ENCODE measurements around the gene AKAP6. TPM values are rescaled to one million over a fixed set of nuclear protein-coding genes. Genes with fewer than 3 reads are reported as not detected.

AKAP6 gene
- total RNA-seq, 6 experiments from 2014 or later = 1.7 to 9.6 (median 4.3) TPM

GRCh38 chr14:32609388-32609787 lies 280.3 kb downstream of the AKAP6 start:
- Histone ChIP-seq H3K9me3 (no peaks in the 10 kb centered on the region), H3K27me3 (no peaks in the 10 kb centered on the region), H3K4me1 (no peaks in the 10 kb centered on the region), H3K36me3 (no peaks in the 10 kb centered on the region), H3K4me3 (no peak overlapping the region), H3K27ac (no peak overlapping the region)
- no peak for ATAC-seq
- DNase-seq = no peak
- intact Hi-C loops (cut with DNase I) = no loop called here
- WGBS (ENCODE audit: insufficient coverage, low coverage, low lambda C conversion rate, missing lambda C conversion rate) = 97% methylated on average over 3 of the region's 3 CpGs
- TF ChIP-seq POLR2A (IDR thresholded peaks at IDR 0.05) (no peak), CTCF (IDR thresholded peaks at IDR 0.05) (no peak)

GRCh38 chr14:32611752-32612151 lies 282.7 kb downstream of the AKAP6 start:
- Histone ChIP-seq H3K4me3 (no peak overlapping the region), H3K27me3 (no peaks in the 10 kb centered on the region), H3K27ac (no peak overlapping the region), H3K4me1 (no peaks in the 10 kb centered on the region), H3K9me3 (no peaks in the 10 kb centered on the region), H3K36me3 (no peaks in the 10 kb centered on the region)
- peak in 1 of 4 donors; percentile 41 for ATAC-seq
- intact Hi-C loops (cut with DNase I) = no loop called here
- no peak for TF ChIP-seq CTCF (IDR thresholded peaks at IDR 0.05)
- no peak for TF ChIP-seq POLR2A (IDR thresholded peaks at IDR 0.05)
- WGBS (ENCODE audit: insufficient coverage, low coverage, low lambda C conversion rate, missing lambda C conversion rate) = 86% methylated on average over 1 of the region's 1 CpG
- DNase-seq = no peak

- no peaks in the 10 kb centered on the region for H3K4me1 ChIP-seq
- TF ChIP-seq CTCF (IDR thresholded peaks at IDR 0.05) = no peak
- TF ChIP-seq POLR2A (IDR thresholded peaks at IDR 0.05) = no peak
- ATAC-seq (no peak), DNase-seq (no peak)
- intact Hi-C loops (cut with DNase I) = no loop called here
- WGBS (ENCODE audit: insufficient coverage, low coverage, low lambda C conversion rate, missing lambda C conversion rate) = 90% methylated on average over 3 of the region's 3 CpGs
- H3K36me3 ChIP-seq = no peaks in the 10 kb centered on the region
- H3K4me3 ChIP-seq = no peak overlapping the region
- no peak overlapping the region for H3K27ac ChIP-seq
- H3K27me3 ChIP-seq = no peaks in the 10 kb centered on the region
- H3K9me3 ChIP-seq = no peaks in the 10 kb centered on the region
Measured at GRCh38 chr14:32618991-32619390, 289.9 kb downstream of the AKAP6 start.

GRCh38 chr14:32620303-32620702 lies 291.2 kb downstream of the AKAP6 start:
- TF ChIP-seq POLR2A (IDR thresholded peaks at IDR 0.05) (no peak), CTCF (IDR thresholded peaks at IDR 0.05) (no peak)
- DNase-seq (no peak), ATAC-seq (no peak)
- Histone ChIP-seq H3K4me1 (no peaks in the 10 kb centered on the region), H3K4me3 (no peak overlapping the region), H3K27me3 (no peaks in the 10 kb centered on the region), H3K36me3 (no peaks in the 10 kb centered on the region), H3K27ac (no peak overlapping the region), H3K9me3 (no peaks in the 10 kb centered on the region)
- WGBS (ENCODE audit: insufficient coverage, low coverage, low lambda C conversion rate, missing lambda C conversion rate) = 89% methylated on average over 2 of the region's 2 CpGs
- intact Hi-C loops (cut with DNase I) = no loop called here

GRCh38 chr14:32620724-32621123 lies 291.6 kb downstream of the AKAP6 start:
- H3K36me3 ChIP-seq = no peaks in the 10 kb centered on the region
- H3K9me3 ChIP-seq = no peaks in the 10 kb centered on the region
- ATAC-seq (peak in 2 of 4 donors; percentile 25 to 81), DNase-seq (no peak)
- H3K27ac ChIP-seq = no peak overlapping the region
- no peak overlapping the region for H3K4me3 ChIP-seq
- H3K4me1 ChIP-seq = no peaks in the 10 kb centered on the region
- intact Hi-C loops (cut with DNase I) = no loop called here
- no peaks in the 10 kb centered on the region for H3K27me3 ChIP-seq
- no peak for TF ChIP-seq POLR2A (IDR thresholded peaks at IDR 0.05)
- no peak for TF ChIP-seq CTCF (IDR thresholded peaks at IDR 0.05)
- WGBS (ENCODE audit: insufficient coverage, low coverage, low lambda C conversion rate, missing lambda C conversion rate) = 56% methylated on average over 1 of the region's 1 CpG

All from right lobe of liver (tissue), 6 donors.